GM23338 (cell line): ENCODE results near the gene CLNK. TPM values are rescaled to one million over a fixed set of nuclear protein-coding genes. Genes with fewer than 3 reads are reported as not detected.

Experiments
- ATAC-seq: fragments of 200-7000 bp; cut with Tn5 transposase; 3 replicates; pipeline ENCODE4 v1.9.1; 2020
- DNase-seq: peaks from one replicate; pipeline ENCODE4 v3.0.0-alpha.2; 2015; ENCODE audit warnings: low spot score
- H2AFZ ChIP-seq: fragments of 200-600 bp; sonication (generic); 2 replicates; pipeline ENCODE4 v1.8.0; 2016; ENCODE audit warnings: antibody characterized with exemption, mild to moderate bottlenecking, moderate library complexity
- H3F3A ChIP-seq: fragments of 200-600 bp; sonication (generic); replicated peaks from 2 replicates; pipeline ENCODE4 v1.8.0; 2017; ENCODE audit warnings: antibody characterized with exemption, mixed run types, low read depth
- H3K27ac ChIP-seq: fragments of 200-600 bp; sonication (generic); 2 replicates; pipeline ENCODE4 v1.6.1; 2016; ENCODE audit warnings: low read depth
- H3K27me3 ChIP-seq: fragments of 200-600 bp; sonication (generic); 2 replicates; pipeline ENCODE4 v1.8.0; 2016; ENCODE audit warnings: mild to moderate bottlenecking, mixed run types, moderate library complexity; ENCODE audit not compliant: insufficient read depth
- H3K36me3 ChIP-seq: fragments of 200-600 bp; sonication (generic); 2 replicates; pipeline ENCODE4 v1.8.0; 2016; ENCODE audit warnings: mild to moderate bottlenecking; ENCODE audit not compliant: insufficient read depth
- H3K4me1 ChIP-seq: fragments of 200-600 bp; sonication (generic); 2 replicates; pipeline ENCODE4 v1.8.0; 2016; ENCODE audit warnings: mild to moderate bottlenecking, moderate library complexity; ENCODE audit not compliant: insufficient read depth
- H3K4me2 ChIP-seq: fragments of 200-600 bp; sonication (generic); 2 replicates; pipeline ENCODE4 v1.7.1; 2017; ENCODE audit warnings: mixed run types
- H3K4me3 ChIP-seq: fragments of 200-600 bp; sonication (generic); 2 replicates; pipeline ENCODE4 v1.6.1; 2016; ENCODE audit warnings: mixed run types
- H3K79me2 ChIP-seq: fragments of 200-600 bp; sonication (generic); replicated peaks from 2 replicates; pipeline ENCODE4 v1.8.0; 2017; ENCODE audit warnings: mild to moderate bottlenecking; ENCODE audit not compliant: insufficient read depth
- H3K9me2 ChIP-seq: fragments of 200-600 bp; sonication (generic); 2 replicates; pipeline ENCODE4 v1.8.0; 2017; ENCODE audit not compliant: insufficient read depth
- H4K20me1 ChIP-seq: fragments of 200-600 bp; sonication (generic); replicated peaks from 2 replicates; pipeline ENCODE4 v1.8.0; 2017; ENCODE audit warnings: mild to moderate bottlenecking; ENCODE audit not compliant: insufficient read depth
- H3K27ac Mint-ChIP-seq: 2 replicates; pipeline ENCODE4 v1.8.0; 2020; ENCODE audit warnings: inconsistent platforms, mild to moderate bottlenecking, moderate library complexity, mixed read lengths
- H3K27me3 Mint-ChIP-seq: 3 replicates; pipeline ENCODE4 v1.8.0; 2022; ENCODE audit warnings: low read depth, mild to moderate bottlenecking, moderate library complexity, mixed read lengths, inconsistent platforms; ENCODE audit not compliant: insufficient read depth, poor library complexity
- H3K36me3 Mint-ChIP-seq: 3 replicates; pipeline ENCODE4 v1.8.0; 2021; ENCODE audit warnings: low read depth, mild to moderate bottlenecking, inconsistent platforms, moderate library complexity, mixed read lengths
- H3K4me1 Mint-ChIP-seq: 3 replicates; pipeline ENCODE4 v1.8.0; 2020; ENCODE audit warnings: mild to moderate bottlenecking, inconsistent platforms, mixed read lengths
- H3K4me3 Mint-ChIP-seq: 3 replicates; pipeline ENCODE4 v1.8.0; 2021; ENCODE audit warnings: moderate library complexity, mild to moderate bottlenecking, inconsistent platforms, mixed read lengths
- H3K9me3 Mint-ChIP-seq: 3 replicates; pipeline ENCODE4 v1.8.0; 2020; ENCODE audit warnings: moderate library complexity, mild to moderate bottlenecking, inconsistent platforms, mixed read lengths
- CREB1 ChIP-seq: fragments of 250-450 bp; sonication (Bioruptor Pico); IDR thresholded peaks from 2 replicates; pipeline ENCODE4 v1.5.0; 2020; ENCODE audit warnings: low read depth, mild to moderate bottlenecking, moderate library complexity
- ETS1 ChIP-seq: IDR thresholded peaks from 2 replicates; pipeline ENCODE4 v1.6.1; 2016; ENCODE audit warnings: antibody characterized with exemption
- EZH2 ChIP-seq: fragments of 200-600 bp; sonication (generic); IDR thresholded peaks from one replicate; pipeline ENCODE4 v1.8.0; 2017; ENCODE audit warnings: antibody characterized with exemption, mild to moderate bottlenecking, low read depth; ENCODE audit not compliant: unreplicated experiment
- EZH2phosphoT487 ChIP-seq: fragments of 200-600 bp; sonication (generic); IDR thresholded peaks from one replicate; pipeline ENCODE4 v1.8.1; 2018; ENCODE audit warnings: antibody characterized with exemption; ENCODE audit not compliant: unreplicated experiment
- JUNB ChIP-seq: IDR thresholded peaks from one replicate; pipeline ENCODE4 v1.6.1; 2016; ENCODE audit warnings: antibody characterized with exemption; ENCODE audit not compliant: unreplicated experiment
- NANOG ChIP-seq: IDR thresholded peaks from 2 replicates; pipeline ENCODE4 v1.6.1; 2016; ENCODE audit warnings: antibody characterized with exemption, borderline replicate concordance
- ZNF114 ChIP-seq: fragments of 250-450 bp; sonication (Bioruptor Pico); IDR thresholded peaks from 2 replicates; pipeline ENCODE4 v1.5.0; 2020; ENCODE audit warnings: mild to moderate bottlenecking, moderate library complexity
- polyA plus RNA-seq: library from polyadenylated mRNA; unstranded; fragments of >200 nt; fragmentation: Nextera tagmentation; extraction: Ambion mirVana; gene quantifications from 2 replicates; pipeline ENCODE4 v1.2.1, GENCODE V29; 2016
- total RNA-seq: library from RNA; depleted of rRNA; stranded (reverse); fragments of >200 nt; shearing (Covaris generic); gene quantifications from 2 replicates; pipeline ENCODE4 v1.2.3, GENCODE V29; 2014
- TF ChIP-seq, protein P1 (sequence below): IDR thresholded peaks from one replicate; pipeline ENCODE4 v1.6.1; 2018; ENCODE audit warnings: antibody characterized with exemption; ENCODE audit not compliant: unreplicated experiment
- TF ChIP-seq, protein P2 (sequence below), 2 experiments: fragments of 200-600 bp in 1 of 2; sonication (generic) in 1 of 2; conservative IDR thresholded peaks; 2 replicates each; pipeline versions ENCODE4 v1.5.1 to v1.6.1; 2016 to 2017; ENCODE audit warnings: antibody characterized with exemption in 2 of 2, low read depth in 2 of 2, mild to moderate bottlenecking in 2 of 2, moderate library complexity in 1 of 2
- TF ChIP-seq, protein P3 (sequence below): fragments of 250-450 bp; sonication (Bioruptor Pico); IDR thresholded peaks from 2 replicates; pipeline ENCODE4 v1.5.0; 2020; ENCODE audit warnings: mild to moderate bottlenecking, moderate library complexity

The CLNK gene
- total and polyA plus RNA-seq, 2 experiments from 2014 or later: not detected

DNA sequence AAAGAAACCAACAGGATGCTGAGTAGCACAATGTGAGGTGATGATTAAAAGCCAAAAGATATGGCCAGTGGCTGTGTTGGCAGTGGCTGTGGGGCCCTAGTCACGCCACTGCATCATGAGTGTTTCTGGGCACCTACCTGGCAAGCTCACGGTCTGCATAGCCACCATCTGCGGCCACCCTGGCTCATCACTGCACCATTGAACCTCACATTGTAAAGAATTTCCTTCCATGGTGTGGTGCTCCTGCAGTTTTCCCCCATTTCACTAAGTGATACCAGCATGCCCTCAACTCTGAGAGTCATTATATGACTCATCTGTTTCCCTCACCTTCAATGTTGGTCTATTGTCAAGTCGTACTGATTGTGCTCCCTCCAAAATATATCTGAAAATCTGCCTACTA is 45.5 kb upstream of the CLNK start:
- no peaks in the 10 kb centered on the region for H3K36me3 ChIP-seq
- no peak overlapping the region for H2AFZ ChIP-seq
- H3K79me2 ChIP-seq: no peaks in the 10 kb centered on the region
- no peaks in the 10 kb centered on the region for H3F3A ChIP-seq
- Mint-ChIP-seq H3K27ac (no peak overlapping the region), H3K4me3 (no peak overlapping the region), H3K4me1 (peaks cover 15% of the 10 kb centered on the region), H3K36me3 (no peaks in the 10 kb centered on the region), H3K27me3 (peaks cover 2% of the 10 kb centered on the region), H3K9me3 (no peaks in the 10 kb centered on the region)
- H3K4me1 ChIP-seq: no peaks in the 10 kb centered on the region
- H3K4me3 ChIP-seq: no peak overlapping the region
- H3K27me3 ChIP-seq: no peaks in the 10 kb centered on the region
- no peak for TF ChIP-seq ZNF114 (CRISPR knock-in tag)
- TF ChIP-seq EZH2phosphoT487: no peak
- no peak for ATAC-seq
- no peak for DNase-seq
- H3K9me2 ChIP-seq: no peaks in the 10 kb centered on the region
- H4K20me1 ChIP-seq: no peaks in the 10 kb centered on the region
- H3K4me2 ChIP-seq: no peak overlapping the region
- no peak overlapping the region for H3K27ac ChIP-seq

DNA sequence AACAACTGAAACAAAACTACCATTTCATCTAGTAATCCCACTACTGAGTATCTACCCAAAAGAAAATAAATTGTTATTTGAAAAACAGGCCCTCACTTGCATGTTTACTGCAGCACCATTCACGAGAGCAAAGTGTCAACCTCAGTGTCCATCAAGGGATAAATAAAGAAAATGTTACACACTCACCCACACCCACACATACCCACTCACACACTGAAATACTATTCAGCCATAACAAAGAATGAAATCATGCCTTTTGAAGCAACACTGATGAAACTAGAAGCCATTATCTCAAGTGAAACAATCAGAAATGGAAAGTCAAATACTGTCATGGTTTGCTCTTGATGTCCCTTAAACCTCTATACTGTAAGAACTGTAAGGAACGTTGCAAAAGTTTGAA is 44.8 kb upstream of the CLNK start:
- Histone ChIP-seq H3K4me1 (no peaks in the 10 kb centered on the region), H3K79me2 (no peaks in the 10 kb centered on the region), H4K20me1 (no peaks in the 10 kb centered on the region), H3K4me2 (no peak overlapping the region), H3K36me3 (no peaks in the 10 kb centered on the region), H3K27ac (no peak overlapping the region), H3K4me3 (no peak overlapping the region), H3K27me3 (no peaks in the 10 kb centered on the region), H2AFZ (no peak overlapping the region), H3F3A (no peaks in the 10 kb centered on the region), H3K9me2 (no peaks in the 10 kb centered on the region)
- Mint-ChIP-seq H3K4me3 (no peak overlapping the region), H3K9me3 (no peaks in the 10 kb centered on the region), H3K36me3 (no peaks in the 10 kb centered on the region), H3K27me3 (peaks cover 2% of the 10 kb centered on the region), H3K27ac (no peak overlapping the region), H3K4me1 (peaks cover 18% of the 10 kb centered on the region)
- DNase-seq: no peak
- ATAC-seq: no peak
- TF ChIP-seq JUNB (no peak), EZH2phosphoT487 (no peak), EZH2 (no peak), ZNF114 (CRISPR knock-in tag) (no peak), CREB1 (CRISPR knock-in tag) (no peak), NANOG (no peak), ETS1 (no peak)
- TF ChIP-seq, protein P1, sequence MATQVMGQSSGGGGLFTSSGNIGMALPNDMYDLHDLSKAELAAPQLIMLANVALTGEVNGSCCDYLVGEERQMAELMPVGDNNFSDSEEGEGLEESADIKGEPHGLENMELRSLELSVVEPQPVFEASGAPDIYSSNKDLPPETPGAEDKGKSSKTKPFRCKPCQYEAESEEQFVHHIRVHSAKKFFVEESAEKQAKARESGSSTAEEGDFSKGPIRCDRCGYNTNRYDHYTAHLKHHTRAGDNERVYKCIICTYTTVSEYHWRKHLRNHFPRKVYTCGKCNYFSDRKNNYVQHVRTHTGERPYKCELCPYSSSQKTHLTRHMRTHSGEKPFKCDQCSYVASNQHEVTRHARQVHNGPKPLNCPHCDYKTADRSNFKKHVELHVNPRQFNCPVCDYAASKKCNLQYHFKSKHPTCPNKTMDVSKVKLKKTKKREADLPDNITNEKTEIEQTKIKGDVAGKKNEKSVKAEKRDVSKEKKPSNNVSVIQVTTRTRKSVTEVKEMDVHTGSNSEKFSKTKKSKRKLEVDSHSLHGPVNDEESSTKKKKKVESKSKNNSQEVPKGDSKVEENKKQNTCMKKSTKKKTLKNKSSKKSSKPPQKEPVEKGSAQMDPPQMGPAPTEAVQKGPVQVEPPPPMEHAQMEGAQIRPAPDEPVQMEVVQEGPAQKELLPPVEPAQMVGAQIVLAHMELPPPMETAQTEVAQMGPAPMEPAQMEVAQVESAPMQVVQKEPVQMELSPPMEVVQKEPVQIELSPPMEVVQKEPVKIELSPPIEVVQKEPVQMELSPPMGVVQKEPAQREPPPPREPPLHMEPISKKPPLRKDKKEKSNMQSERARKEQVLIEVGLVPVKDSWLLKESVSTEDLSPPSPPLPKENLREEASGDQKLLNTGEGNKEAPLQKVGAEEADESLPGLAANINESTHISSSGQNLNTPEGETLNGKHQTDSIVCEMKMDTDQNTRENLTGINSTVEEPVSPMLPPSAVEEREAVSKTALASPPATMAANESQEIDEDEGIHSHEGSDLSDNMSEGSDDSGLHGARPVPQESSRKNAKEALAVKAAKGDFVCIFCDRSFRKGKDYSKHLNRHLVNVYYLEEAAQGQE: no peak
- TF ChIP-seq, protein P2, sequence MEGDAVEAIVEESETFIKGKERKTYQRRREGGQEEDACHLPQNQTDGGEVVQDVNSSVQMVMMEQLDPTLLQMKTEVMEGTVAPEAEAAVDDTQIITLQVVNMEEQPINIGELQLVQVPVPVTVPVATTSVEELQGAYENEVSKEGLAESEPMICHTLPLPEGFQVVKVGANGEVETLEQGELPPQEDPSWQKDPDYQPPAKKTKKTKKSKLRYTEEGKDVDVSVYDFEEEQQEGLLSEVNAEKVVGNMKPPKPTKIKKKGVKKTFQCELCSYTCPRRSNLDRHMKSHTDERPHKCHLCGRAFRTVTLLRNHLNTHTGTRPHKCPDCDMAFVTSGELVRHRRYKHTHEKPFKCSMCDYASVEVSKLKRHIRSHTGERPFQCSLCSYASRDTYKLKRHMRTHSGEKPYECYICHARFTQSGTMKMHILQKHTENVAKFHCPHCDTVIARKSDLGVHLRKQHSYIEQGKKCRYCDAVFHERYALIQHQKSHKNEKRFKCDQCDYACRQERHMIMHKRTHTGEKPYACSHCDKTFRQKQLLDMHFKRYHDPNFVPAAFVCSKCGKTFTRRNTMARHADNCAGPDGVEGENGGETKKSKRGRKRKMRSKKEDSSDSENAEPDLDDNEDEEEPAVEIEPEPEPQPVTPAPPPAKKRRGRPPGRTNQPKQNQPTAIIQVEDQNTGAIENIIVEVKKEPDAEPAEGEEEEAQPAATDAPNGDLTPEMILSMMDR (conservative IDR thresholded peaks at IDR 0.05; ENCODE audit: low read depth in 2 of 2): no peak
- TF ChIP-seq, protein P3, sequence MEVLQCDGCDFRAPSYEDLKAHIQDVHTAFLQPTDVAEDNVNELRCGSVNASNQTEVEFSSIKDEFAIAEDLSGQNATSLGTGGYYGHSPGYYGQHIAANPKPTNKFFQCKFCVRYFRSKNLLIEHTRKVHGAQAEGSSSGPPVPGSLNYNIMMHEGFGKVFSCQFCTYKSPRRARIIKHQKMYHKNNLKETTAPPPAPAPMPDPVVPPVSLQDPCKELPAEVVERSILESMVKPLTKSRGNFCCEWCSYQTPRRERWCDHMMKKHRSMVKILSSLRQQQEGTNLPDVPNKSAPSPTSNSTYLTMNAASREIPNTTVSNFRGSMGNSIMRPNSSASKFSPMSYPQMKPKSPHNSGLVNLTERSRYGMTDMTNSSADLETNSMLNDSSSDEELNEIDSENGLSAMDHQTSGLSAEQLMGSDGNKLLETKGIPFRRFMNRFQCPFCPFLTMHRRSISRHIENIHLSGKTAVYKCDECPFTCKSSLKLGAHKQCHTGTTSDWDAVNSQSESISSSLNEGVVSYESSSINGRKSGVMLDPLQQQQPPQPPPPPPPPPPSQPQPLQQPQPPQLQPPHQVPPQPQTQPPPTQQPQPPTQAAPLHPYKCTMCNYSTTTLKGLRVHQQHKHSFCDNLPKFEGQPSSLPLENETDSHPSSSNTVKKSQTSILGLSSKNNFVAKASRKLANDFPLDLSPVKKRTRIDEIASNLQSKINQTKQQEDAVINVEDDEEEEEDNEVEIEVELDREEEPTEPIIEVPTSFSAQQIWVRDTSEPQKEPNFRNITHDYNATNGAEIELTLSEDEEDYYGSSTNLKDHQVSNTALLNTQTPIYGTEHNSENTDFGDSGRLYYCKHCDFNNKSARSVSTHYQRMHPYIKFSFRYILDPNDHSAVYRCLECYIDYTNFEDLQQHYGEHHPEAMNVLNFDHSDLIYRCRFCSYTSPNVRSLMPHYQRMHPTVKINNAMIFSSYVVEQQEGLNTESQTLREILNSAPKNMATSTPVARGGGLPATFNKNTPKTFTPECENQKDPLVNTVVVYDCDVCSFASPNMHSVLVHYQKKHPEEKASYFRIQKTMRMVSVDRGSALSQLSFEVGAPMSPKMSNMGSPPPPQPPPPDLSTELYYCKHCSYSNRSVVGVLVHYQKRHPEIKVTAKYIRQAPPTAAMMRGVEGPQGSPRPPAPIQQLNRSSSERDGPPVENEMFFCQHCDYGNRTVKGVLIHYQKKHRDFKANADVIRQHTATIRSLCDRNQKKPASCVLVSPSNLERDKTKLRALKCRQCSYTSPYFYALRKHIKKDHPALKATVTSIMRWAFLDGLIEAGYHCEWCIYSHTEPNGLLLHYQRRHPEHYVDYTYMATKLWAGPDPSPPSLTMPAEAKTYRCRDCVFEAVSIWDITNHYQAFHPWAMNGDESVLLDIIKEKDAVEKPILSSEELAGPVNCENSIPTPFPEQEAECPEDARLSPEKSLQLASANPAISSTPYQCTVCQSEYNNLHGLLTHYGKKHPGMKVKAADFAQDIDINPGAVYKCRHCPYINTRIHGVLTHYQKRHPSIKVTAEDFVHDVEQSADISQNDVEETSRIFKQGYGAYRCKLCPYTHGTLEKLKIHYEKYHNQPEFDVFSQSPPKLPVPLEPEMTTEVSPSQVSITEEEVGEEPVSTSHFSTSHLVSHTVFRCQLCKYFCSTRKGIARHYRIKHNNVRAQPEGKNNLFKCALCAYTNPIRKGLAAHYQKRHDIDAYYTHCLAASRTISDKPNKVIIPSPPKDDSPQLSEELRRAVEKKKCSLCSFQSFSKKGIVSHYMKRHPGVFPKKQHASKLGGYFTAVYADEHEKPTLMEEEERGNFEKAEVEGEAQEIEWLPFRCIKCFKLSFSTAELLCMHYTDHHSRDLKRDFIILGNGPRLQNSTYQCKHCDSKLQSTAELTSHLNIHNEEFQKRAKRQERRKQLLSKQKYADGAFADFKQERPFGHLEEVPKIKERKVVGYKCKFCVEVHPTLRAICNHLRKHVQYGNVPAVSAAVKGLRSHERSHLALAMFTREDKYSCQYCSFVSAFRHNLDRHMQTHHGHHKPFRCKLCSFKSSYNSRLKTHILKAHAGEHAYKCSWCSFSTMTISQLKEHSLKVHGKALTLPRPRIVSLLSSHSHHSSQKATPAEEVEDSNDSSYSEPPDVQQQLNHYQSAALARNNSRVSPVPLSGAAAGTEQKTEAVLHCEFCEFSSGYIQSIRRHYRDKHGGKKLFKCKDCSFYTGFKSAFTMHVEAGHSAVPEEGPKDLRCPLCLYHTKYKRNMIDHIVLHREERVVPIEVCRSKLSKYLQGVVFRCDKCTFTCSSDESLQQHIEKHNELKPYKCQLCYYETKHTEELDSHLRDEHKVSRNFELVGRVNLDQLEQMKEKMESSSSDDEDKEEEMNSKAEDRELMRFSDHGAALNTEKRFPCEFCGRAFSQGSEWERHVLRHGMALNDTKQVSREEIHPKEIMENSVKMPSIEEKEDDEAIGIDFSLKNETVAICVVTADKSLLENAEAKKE: no peak
